ENCODE data around the gene LMO1.

The LMO1 gene

DNA sequence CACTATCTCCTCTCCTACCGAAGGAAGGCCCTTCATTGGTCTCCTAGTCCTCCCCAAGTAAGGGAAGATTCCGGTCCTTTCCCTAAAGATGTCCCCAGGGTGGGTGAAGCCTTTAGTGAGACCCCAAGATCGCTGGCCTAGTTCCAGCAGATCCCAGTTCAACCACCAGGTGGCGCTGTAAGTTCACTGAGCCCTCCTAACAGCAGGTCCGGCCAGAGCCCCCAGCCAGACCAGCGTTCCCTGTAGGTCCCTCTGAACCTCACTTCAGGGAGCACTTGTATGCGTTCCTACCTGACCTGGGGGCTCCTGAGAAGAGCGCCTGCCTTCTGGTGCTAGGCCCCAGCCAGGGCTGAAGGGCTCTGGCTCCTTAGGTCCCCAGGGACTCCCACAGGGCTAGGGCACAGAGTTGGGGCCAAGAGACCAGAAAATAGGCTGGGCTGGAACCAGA, 38.1 kb downstream of the LMO1 start:
- peak; percentile 69 for DNase-seq (ENCODE audit: low spot score)

- DNase-seq (ENCODE audit: low spot score): no peak
Measured at GRCh38 chr11:8224711-8225110, 39.0 kb downstream of the LMO1 start.

GRCh38 chr11:8224161-8224591, 39.5 kb downstream of the LMO1 start:
- DNase-seq (ENCODE audit: low spot score): no peak

DNA sequence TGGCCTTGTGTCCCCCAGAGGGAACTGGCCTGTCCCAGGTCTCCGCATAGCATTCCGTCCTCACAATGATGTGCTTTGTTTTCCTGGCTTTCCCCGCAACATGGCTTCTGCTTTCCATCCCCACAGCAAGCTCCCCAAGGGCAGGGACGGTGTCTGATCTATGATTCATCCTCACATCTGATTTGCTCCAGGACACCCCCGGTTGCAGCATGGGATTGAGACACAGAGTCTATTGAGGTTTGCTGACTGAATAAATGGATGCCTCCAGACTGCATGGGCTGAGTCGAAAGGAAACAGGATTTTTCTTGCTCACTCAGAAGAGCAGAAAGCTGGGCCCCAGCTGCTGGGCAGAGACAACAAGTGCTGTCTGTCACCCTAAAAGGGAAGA, 40.2 kb downstream of the LMO1 start:
- DNase-seq (ENCODE audit: low spot score): no peak

- DNase-seq (ENCODE audit: low spot score): no peak
Measured at GRCh38 chr11:8222820-8223512, 40.7 kb downstream of the LMO1 start.

DNA sequence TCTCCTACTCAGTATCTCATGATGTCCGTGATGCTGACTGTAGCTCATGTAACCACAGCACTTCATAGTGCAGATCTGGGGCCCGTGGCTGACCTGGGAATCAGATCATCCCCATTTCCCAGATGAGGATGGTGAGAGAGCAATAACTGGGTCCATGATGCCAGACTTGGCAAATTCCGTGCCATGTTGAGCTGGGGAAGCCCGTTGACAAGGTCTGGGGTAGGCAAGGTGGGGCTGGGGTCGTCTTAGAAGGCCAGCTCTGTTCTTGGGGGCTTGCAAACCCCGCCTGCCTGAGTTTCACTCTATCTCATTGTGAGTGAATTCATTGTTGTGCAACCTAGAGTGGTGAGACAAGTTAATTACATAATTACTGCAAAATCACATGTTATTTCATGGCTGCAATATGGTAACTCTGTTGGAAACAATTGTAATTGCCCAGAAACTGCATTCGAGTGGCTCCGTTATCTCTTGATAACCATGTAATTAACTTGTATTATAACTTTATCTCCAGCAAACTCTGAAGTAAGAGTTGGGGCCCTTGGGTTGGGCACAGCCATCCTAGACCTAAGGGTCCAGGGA, 41.7 kb downstream of the LMO1 start:
- no peak for DNase-seq (ENCODE audit: low spot score)

DNA sequence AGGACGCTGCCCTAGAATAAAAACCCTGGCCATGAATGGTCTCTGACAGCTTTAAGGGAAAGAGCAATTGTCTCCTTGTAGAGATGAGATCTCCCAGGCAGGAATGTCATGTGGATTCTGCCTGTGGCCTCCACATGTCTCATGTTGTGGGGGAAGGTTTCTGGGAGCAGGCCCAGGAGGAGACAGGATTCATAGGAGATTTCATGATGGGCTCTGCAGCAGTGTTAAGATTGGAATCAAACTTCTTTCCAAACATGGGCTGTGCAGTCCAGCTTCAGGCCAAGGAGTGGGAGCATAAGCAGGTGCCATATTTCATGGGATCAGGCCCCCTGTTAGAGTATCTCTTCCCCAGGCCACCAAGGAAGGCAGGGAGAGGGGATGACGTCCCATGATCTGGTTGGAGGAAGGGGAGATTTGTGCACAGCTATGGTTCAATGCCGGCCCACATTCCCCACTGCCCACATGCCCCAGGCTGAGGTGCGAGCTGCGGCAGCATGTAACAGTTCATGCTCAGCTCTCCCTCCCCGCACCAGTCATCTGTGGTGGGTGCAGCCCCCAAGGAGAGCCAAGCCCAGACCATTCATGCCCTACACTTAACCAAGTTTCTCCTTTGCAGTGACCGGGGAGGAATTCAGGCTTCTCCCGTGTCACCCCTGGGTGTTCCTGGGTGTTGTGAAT, 42.5 kb downstream of the LMO1 start:
- DNase-seq (ENCODE audit: low spot score): no peak

- no peak for DNase-seq (ENCODE audit: low spot score)
Measured at GRCh38 chr11:8220261-8221045, 43.2 kb downstream of the LMO1 start.

DNA sequence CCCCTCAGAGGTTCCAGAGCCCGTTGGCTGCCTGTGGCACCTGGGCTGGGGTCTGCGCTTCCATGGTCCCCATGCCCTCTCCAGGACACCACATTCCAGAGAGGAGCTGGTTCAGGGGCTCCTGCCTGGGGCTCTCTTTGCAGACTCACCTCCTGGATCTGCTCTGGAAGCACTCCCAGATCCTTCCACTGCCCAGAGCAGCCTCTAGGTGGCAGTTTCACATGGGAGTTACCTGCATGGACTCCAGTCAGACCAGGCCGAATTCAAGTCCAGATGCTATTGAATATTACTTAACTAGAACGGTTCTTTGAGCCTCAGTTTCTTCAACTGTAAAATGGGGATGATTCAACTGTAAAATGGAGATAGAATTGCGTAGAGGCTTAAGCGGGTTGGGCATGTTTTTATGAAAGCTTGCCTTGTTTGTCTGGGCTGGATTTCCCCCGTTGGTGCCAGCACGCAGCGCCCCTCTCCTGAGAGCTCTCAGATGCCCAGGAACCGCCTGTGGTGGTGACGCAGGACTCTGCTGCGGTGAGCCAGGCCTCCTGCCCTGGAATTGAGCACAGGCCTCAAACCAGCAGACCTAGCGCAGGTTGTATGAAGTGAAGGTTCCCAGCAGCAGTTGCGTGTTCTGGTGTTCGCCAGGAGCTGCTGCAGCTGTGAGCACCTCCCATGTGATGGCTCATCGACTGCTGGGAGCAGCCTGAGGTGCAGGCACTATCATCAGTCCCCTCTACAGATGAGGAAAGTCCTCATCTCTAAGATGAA, 44.2 kb downstream of the LMO1 start:
- peak; percentile 41 for DNase-seq (ENCODE audit: low spot score)

DNA sequence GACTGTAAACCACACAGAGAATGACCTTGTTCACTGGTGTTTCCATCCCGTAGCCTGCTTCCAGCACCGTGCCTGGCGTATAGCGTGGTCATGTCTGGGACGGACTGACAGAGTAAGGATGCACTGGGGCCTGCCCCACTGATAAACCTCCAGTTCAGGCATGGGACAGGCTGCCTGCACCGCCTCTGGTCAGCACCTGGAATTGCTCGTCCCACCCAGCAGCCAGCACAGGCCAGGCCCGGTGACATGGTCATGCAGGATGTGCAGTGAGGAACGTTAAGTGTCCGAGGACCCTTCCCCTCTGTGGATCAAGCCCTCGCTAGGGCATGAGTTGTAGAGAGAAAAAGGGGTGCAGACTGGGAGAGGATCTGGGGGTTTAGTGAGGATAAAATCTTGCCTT, 44.8 kb downstream of the LMO1 start:
- no peak for DNase-seq (ENCODE audit: low spot score)

DNA sequence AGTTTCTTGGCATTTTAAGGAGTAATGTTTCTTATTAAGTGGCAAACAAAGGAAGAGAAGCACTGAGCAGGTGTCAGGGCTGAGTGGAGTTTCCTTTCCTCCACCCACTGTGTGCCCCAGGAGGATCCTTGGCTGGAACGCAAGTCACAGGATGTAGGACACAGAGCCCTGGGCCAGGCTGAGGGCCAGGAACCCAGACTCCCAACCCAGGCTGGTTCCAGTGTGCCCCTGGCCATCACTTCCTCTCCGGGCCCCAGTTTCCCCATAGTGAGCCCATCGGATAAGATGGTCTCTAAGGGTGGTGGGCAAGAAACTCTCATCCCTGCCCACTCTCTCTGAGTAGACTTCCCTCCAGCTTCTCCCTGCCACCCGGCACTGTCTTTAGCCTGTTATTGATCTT, 45.3 kb downstream of the LMO1 start:
- no peak for DNase-seq (ENCODE audit: low spot score)

- DNase-seq (ENCODE audit: low spot score): no peak
Measured at GRCh38 chr11:8217926-8218325, 45.8 kb downstream of the LMO1 start.

GRCh38 chr11:8217136-8217535, 46.5 kb downstream of the LMO1 start:
- no peak for DNase-seq (ENCODE audit: low spot score)

DNA sequence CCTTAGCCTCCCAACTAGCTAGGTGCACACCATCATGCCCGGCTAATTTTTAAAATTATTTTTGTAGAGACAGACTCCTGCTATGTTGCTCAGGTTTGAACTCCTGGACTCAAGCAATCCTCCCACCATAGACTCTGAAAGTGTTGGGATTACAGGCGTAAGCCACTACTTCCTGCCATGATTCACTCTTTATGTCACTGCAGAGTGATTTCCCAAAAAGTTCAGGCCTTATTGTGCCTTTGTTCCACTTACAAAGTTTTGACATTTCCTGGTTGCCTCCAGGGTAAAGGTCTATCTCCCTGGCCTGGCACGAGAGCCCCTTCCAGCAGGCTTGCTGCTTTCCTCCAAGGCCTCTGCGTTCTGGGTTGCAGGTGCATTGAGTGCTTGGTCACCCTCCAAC, 50.3 kb downstream of the LMO1 start:
- no peak for DNase-seq (ENCODE audit: low spot score)

GRCh38 chr11:8209208-8209807, 54.4 kb downstream of the LMO1 start:
- no peak for DNase-seq (ENCODE audit: low spot score)

GRCh38 chr11:8207080-8208000, 56.3 kb downstream of the LMO1 start:
- DNase-seq (ENCODE audit: low spot score): no peak

- peak; percentile 79 for DNase-seq (ENCODE audit: low spot score)
Measured at GRCh38 chr11:8206251-8207079, 57.2 kb downstream of the LMO1 start.

DNA sequence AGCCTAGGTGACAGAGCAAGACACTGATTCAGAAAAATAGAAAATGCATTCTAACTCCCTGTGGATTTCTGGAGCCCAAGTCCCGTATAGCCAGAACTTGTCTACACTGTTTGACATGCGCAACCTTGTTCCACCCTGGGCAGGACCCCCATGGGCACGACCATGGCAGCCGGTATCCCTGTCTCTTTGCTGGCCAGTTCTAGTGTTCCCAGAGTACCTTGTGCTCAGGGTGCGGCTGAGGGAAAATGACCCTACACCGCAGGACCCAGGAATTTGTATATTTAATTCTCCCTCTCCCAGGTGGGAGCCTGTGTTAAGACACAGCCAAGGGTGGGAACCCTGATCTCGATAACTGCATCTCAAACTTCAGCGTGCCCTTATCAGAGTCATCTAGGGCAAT, 58.1 kb downstream of the LMO1 start:
- no peak for DNase-seq (ENCODE audit: low spot score)

DNA sequence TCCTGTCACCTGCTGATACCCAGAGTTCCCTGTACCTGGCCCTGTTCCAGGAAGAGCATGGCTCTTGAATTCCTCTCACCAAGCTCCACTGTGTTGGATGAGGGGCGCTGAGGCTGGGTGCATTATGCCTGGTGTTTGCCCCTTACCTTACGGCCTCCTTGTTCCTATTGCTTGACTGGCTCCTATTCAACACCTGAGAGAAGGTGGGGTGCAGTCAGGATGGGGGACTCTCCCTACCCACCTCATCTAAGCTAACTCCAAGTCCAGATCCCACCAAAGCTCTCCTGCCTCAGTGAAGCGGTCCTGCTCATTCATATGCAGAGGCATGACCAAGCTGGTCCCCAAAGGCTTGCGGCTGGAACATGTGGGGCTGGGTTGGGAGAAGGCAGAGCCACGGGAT, 59.1 kb downstream of the LMO1 start:
- no peak for DNase-seq (ENCODE audit: low spot score)
